IMR-90 (cell line): ENCODE measurements around the gene MDFI. TPM values are rescaled to one million over a fixed set of nuclear protein-coding genes. Genes with fewer than 3 reads are reported as not detected.
A peak's percentile ranks its signal among the peaks of the same experiment; 100 is the strongest.

Experiments
- ATAC-seq: fragments of 200-7000 bp; cut with Tn5 transposase; 2 replicates; pipeline ENCODE4 v1.9.1; 2020; ENCODE audit warnings: low read depth, mild to moderate bottlenecking, moderate library complexity
- BruUV-seq: library from RNA; stranded (reverse); fragments of 400-500 nt; replicated peaks from 2 replicates; lab custom pipeline; 2021; lab: Mats Ljungman, UMichigan
- CTCF ChIA-PET: fragments of 300-600 bp; formaldehyde crosslinking; extraction: SDS; loops from one replicate; lab custom pipeline; 2021; ENCODE audit warnings: antibody characterized with exemption; lab: Yijun Ruan, JAX
- POLR2A ChIA-PET: fragments of 300-600 bp; sonication (Branson Sonifier 250); formaldehyde crosslinking; loops from one replicate; lab custom pipeline; 2022; ENCODE audit warnings: antibody characterized with exemption; ENCODE audit not compliant: unreplicated experiment; lab: Charles Lee
- DNase-seq: peaks from one replicate; pipeline ENCODE4 v3.0.0; 2013
- H2AFZ ChIP-seq: replicated peaks from 2 replicates; pipeline ENCODE3; 2013; ENCODE audit warnings: low read length, mild to moderate bottlenecking; ENCODE audit not compliant: poor library complexity
- H2AK5ac ChIP-seq: 2 replicates; pipeline ENCODE4 v1.6.1; 2013; ENCODE audit warnings: low read depth, low read length, inconsistent platforms
- H2AK9ac ChIP-seq: replicated peaks from 2 replicates; pipeline ENCODE3; 2013; ENCODE audit warnings: mild to moderate bottlenecking, low read depth, low read length, moderate library complexity; ENCODE audit not compliant: poor library complexity
- H2BK120ac ChIP-seq: 2 replicates; pipeline ENCODE4 v1.6.1; 2013; ENCODE audit warnings: low read depth, low read length, inconsistent platforms
- H2BK15ac ChIP-seq: 3 replicates; pipeline ENCODE4 v1.6.1; 2013; ENCODE audit warnings: low read depth, low read length, inconsistent platforms
- H2BK20ac ChIP-seq: 2 replicates; pipeline ENCODE4 v1.6.1; 2013; ENCODE audit warnings: low read depth, mild to moderate bottlenecking, inconsistent platforms, low read length, moderate library complexity
- H2BK5ac ChIP-seq: 2 replicates; pipeline ENCODE4 v1.6.1; 2013; ENCODE audit warnings: mild to moderate bottlenecking, low read depth, low read length, inconsistent platforms; ENCODE audit not compliant: poor library complexity, severe bottlenecking
- H3K14ac ChIP-seq: replicated peaks from 2 replicates; pipeline ENCODE4 v1.6.1; 2013; ENCODE audit warnings: low read depth, low read length, inconsistent platforms
- H3K18ac ChIP-seq: 2 replicates; pipeline ENCODE4 v1.6.1; 2013; ENCODE audit warnings: low read depth, low read length, control low read depth
- H3K23ac ChIP-seq: 2 replicates; pipeline ENCODE4 v1.6.1; 2013; ENCODE audit warnings: low read depth, low read length, inconsistent platforms
- H3K27ac ChIP-seq: 2 replicates; pipeline ENCODE4 v1.5.1; 2013; ENCODE audit warnings: mild to moderate bottlenecking, control low read depth, low read length; ENCODE audit not compliant: insufficient read depth
- H3K27me3 ChIP-seq: 2 replicates; pipeline ENCODE4 v1.6.1; 2013; ENCODE audit warnings: low read length; ENCODE audit not compliant: control insufficient read depth, insufficient read depth
- H3K36me3 ChIP-seq: 2 replicates; pipeline ENCODE4 v1.6.1; 2013; ENCODE audit warnings: low read length, mixed read lengths; ENCODE audit not compliant: control insufficient read depth, insufficient read depth
- H3K4ac ChIP-seq: 2 replicates; pipeline ENCODE4 v1.6.1; 2013; ENCODE audit warnings: low read depth, low read length, inconsistent platforms
- H3K4me1 ChIP-seq: 2 replicates; pipeline ENCODE4 v1.6.1; 2013; ENCODE audit warnings: low read length, mixed read lengths; ENCODE audit not compliant: control insufficient read depth, insufficient read depth
- H3K4me2 ChIP-seq: 2 replicates; pipeline ENCODE4 v1.6.1; 2013; ENCODE audit warnings: low read depth, mild to moderate bottlenecking, control low read depth, low read length, moderate library complexity
- H3K4me3 ChIP-seq: 2 replicates; pipeline ENCODE4 v1.5.1; 2013; ENCODE audit warnings: low read depth, mild to moderate bottlenecking, control low read depth, low read length, moderate library complexity; ENCODE audit not compliant: insufficient read depth
- H3K56ac ChIP-seq: 2 replicates; pipeline ENCODE4 v1.6.1; 2013; ENCODE audit warnings: low read length, inconsistent platforms; ENCODE audit not compliant: insufficient read depth; ENCODE audit errors: extremely low read depth
- H3K79me1 ChIP-seq, 2 experiments: 2 replicates each; pipeline ENCODE4 v1.6.1; 2013; ENCODE audit warnings: low read length in 2 of 2, inconsistent platforms in 1 of 2, low read depth in 1 of 2
- H3K9ac ChIP-seq: 2 replicates; pipeline ENCODE4 v1.6.1; 2013; ENCODE audit warnings: low read depth, low read length, control low read depth
- H3K9me1 ChIP-seq: 2 replicates; pipeline ENCODE4 v1.6.1; 2013; ENCODE audit warnings: low read length, inconsistent platforms; ENCODE audit not compliant: insufficient read depth
- H3K9me3 ChIP-seq: 2 replicates; pipeline ENCODE4 v1.6.1; 2013; ENCODE audit warnings: low read length; ENCODE audit not compliant: control insufficient read depth, insufficient read depth
- H4K20me1 ChIP-seq: 2 replicates; pipeline ENCODE4 v1.6.1; 2013; ENCODE audit warnings: low read length, inconsistent platforms; ENCODE audit not compliant: insufficient read depth
- H4K5ac ChIP-seq: 2 replicates; pipeline ENCODE4 v1.6.1; 2013; ENCODE audit warnings: mild to moderate bottlenecking, low read depth, low read length, control low read depth
- H4K8ac ChIP-seq, 2 experiments: 2 replicates each; pipeline ENCODE4 v1.6.1; 2013; ENCODE audit warnings: low read depth in 2 of 2, low read length in 2 of 2, control low read depth in 1 of 2, inconsistent platforms in 1 of 2
- H4K91ac ChIP-seq: 2 replicates; pipeline ENCODE4 v1.6.1; 2013; ENCODE audit warnings: low read depth, low read length, inconsistent platforms; ENCODE audit not compliant: insufficient read depth
- CEBPB ChIP-seq: IDR thresholded peaks from 2 replicates; pipeline ENCODE4 v1.6.1; 2012; ENCODE audit warnings: low read depth, low read length, improper control_type of control experiment
- CHD1 ChIP-seq: IDR thresholded peaks from 2 replicates; pipeline ENCODE4 v1.6.1; 2012; ENCODE audit warnings: low read depth, low read length, improper control_type of control experiment
- ELK1 ChIP-seq: fragments of 150-350 bp; IDR thresholded peaks from 2 replicates; pipeline ENCODE4 v1.6.1; 2016; ENCODE audit warnings: low read depth, mild to moderate bottlenecking, low read length, moderate library complexity, borderline replicate concordance
- FOS ChIP-seq: fragments of 150-350 bp; IDR thresholded peaks from 2 replicates; pipeline ENCODE4 v1.6.1; 2016; ENCODE audit warnings: low read depth, low read length
- MAFK ChIP-seq: IDR thresholded peaks from 2 replicates; pipeline ENCODE4 v1.6.1; 2012; ENCODE audit warnings: low read depth, low read length, improper control_type of control experiment
- MAZ ChIP-seq: IDR thresholded peaks from 2 replicates; pipeline ENCODE4 v1.6.1; 2012; ENCODE audit warnings: low read depth, mild to moderate bottlenecking, low read length, improper control_type of control experiment, moderate library complexity, borderline replicate concordance
- NFE2L2 ChIP-seq: fragments of 150-350 bp; IDR thresholded peaks from 2 replicates; pipeline ENCODE4 v1.6.1; 2016; ENCODE audit warnings: low read depth, mild to moderate bottlenecking, low read length
- RCOR1 ChIP-seq: IDR thresholded peaks from 2 replicates; pipeline ENCODE4 v1.6.1; 2012; ENCODE audit warnings: mild to moderate bottlenecking, low read length, improper control_type of control experiment; ENCODE audit not compliant: insufficient replicate concordance
- WGBS, 2 experiments: methylation state at CpG; one replicate each; pipeline versions ENCODE4 v1.1.5 to v1.1.7; 2013; ENCODE audit warnings: missing lambda C conversion rate in 2 of 2; ENCODE audit not compliant: insufficient read length in 1 of 2; ENCODE audit errors: extremely low coverage in 2 of 2; 5-methylcytosine and 5-hydroxymethylcytosine counted together
- dilution Hi-C: fragments of 300-500 bp; cut with HindIII; formaldehyde crosslinking; loops from one replicate; pipeline ENCODE4 v1.14.3; 2018; ENCODE audit warnings: low sequenced_read_pairs; ENCODE audit not compliant: unreplicated experiment
- in situ Hi-C: fragments of 300-500 bp; cut with MboI; formaldehyde crosslinking; loops from 3 replicates; pipeline ENCODE4 v1.14.3; 2019; ENCODE audit warnings: low sequenced_read_pairs, inconsistent platforms, mixed read lengths
- intact Hi-C: fragments of 100-400 bp; cut with micrococcal nuclease; formaldehyde crosslinking; loops from 2 replicates; pipeline ENCODE4 v1.10.0; 2022
- polyA plus RNA-seq, 3 experiments: library from polyadenylated mRNA; depleted of rRNA; stranded (reverse); fragments of >200 nt; gene quantifications; 2 replicates each; pipeline ENCODE4 v1.2.3, GENCODE V29; 2012; ENCODE audit warnings: low replicate concordance in 1 of 3
- total RNA-seq: library from RNA; depleted of rRNA; stranded (reverse); fragments of >200 nt; gene quantifications from 2 replicates; pipeline ENCODE4 v1.2.3, GENCODE V29; 2012
- TF ChIP-seq, protein P1 (sequence below): fragments of 150-350 bp; IDR thresholded peaks from 2 replicates; pipeline ENCODE4 v1.6.1; 2017; ENCODE audit warnings: mild to moderate bottlenecking, antibody characterized with exemption, low read length, low read depth

The MDFI gene
- total and polyA plus RNA-seq, 2 of the 4 experiments (the other 2 are of a cell fraction) = 0.18 to 0.29 TPM

DNA sequence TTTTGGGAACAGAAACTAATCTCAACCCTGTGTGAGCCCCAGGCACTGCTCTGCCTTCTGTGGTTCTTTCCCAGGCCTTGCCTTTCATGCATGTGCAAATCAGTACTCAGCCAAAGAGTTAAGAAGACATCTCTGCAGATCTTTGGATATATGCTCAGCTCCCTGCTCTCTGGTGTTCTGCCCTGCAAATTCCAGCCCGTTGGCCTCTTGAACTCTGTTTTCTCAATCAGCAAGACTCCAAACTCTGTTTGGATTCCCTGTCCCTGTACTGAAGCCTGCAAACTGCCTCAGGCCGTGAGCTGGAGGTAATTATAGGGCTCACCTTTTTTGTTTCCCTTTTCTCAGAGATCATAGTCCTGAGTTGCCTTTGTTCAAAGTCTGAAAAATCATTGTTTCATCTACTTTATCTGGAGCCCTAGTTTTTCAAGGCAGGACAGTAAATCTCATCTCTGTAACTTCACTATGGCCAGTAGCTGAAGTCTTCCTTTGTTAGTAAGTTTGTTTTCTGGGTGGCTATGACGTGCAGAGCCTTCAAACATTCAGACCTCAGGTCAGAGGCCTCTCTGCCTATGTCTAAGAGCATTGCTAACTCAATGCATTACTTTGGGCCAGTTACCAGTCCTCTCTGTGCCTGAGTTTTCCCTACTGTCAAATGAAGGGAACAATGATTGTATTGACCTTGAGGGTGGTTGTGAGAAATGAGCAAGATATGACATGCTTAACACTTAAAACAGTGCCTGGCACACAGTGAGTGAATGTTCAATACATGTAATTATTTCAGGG, 15.9 kb upstream of the MDFI start:
- no peak overlapping the region for H2BK15ac ChIP-seq
- H4K20me1 ChIP-seq = no peaks in the 10 kb centered on the region
- H3K79me1 ChIP-seq = no peaks in the 10 kb centered on the region
- H3K4me1 ChIP-seq = no peaks in the 10 kb centered on the region
- H3K9me1 ChIP-seq = no peaks in the 10 kb centered on the region
- in situ Hi-C loops = no loop called here
- peak overlapping the region; percentile 66; the same call in 1 of the 2 replicates for H3K23ac ChIP-seq
- ChIA-PET POLR2A (no interaction called here), CTCF (no interaction called here)
- H3K36me3 ChIP-seq = no peaks in the 10 kb centered on the region
- dilution Hi-C loops = no loop called here
- ATAC-seq = peak; percentile 59
- H4K5ac ChIP-seq = no peak overlapping the region
- no TSS peak for BruUV-seq
- no peak overlapping the region for H2AFZ ChIP-seq
- no peak overlapping the region for H3K9ac ChIP-seq
- H3K56ac ChIP-seq = no peak overlapping the region
- no peak overlapping the region for H3K4me3 ChIP-seq
- H3K27ac ChIP-seq = no peak overlapping the region
- H3K4me2 ChIP-seq = no peak overlapping the region
- no peak overlapping the region for H2BK120ac ChIP-seq
- H2AK9ac ChIP-seq = no peak overlapping the region
- no peak overlapping the region for H2BK20ac ChIP-seq
- H2AK5ac ChIP-seq = no peak overlapping the region
- H4K91ac ChIP-seq = no peak overlapping the region
- 20% methylated on average over 1 of the region's 3 CpGs; no CpG with 5 or more reads in 1 of the 2 experiments for WGBS, 2 experiments
- peaks cover 22% of the 10 kb centered on the region for H3K27me3 ChIP-seq
- H4K8ac ChIP-seq = no peak overlapping the region
- peaks cover 10% of the 10 kb centered on the region for H3K9me3 ChIP-seq
- no peak overlapping the region for H2BK5ac ChIP-seq
- H3K18ac ChIP-seq = no peak overlapping the region
- no peak overlapping the region for H3K4ac ChIP-seq
- no peak for DNase-seq
- no peak for TF ChIP-seq FOS
- no peak for TF ChIP-seq MAFK
- TF ChIP-seq, protein P1, sequence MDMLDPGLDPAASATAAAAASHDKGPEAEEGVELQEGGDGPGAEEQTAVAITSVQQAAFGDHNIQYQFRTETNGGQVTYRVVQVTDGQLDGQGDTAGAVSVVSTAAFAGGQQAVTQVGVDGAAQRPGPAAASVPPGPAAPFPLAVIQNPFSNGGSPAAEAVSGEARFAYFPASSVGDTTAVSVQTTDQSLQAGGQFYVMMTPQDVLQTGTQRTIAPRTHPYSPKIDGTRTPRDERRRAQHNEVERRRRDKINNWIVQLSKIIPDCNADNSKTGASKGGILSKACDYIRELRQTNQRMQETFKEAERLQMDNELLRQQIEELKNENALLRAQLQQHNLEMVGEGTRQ = no peak
- no peak for TF ChIP-seq NFE2L2
- no peak for TF ChIP-seq CHD1
- no peak for TF ChIP-seq CEBPB
- TF ChIP-seq MAZ = no peak
- TF ChIP-seq RCOR1 = no peak
- TF ChIP-seq ELK1 = no peak
- intact Hi-C loops = no loop called here
- no peak overlapping the region for H3K14ac ChIP-seq
